ENCODE measurements around the gene YOD1.

DNA sequence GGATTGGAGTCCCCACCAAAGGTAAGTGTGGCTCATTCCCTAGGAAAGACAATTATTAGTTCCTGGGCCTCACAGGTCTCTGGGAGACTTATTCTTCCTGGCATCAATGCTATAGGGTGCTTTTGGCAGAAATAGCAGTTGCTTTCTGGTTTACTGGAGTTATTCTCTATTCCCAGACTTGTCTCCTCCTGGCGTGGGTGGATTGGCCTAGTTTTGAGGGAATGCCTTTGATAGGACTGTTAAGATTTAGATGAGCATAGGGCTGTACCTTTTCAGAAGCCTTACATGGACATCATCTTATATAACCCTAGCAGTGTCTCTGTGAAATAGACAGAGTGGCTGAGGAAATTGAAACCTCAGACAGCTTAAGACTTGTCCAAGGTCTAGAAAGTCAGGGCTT is 11.1 kb upstream of the YOD1 start:
- TF ChIP-seq, protein P1, sequence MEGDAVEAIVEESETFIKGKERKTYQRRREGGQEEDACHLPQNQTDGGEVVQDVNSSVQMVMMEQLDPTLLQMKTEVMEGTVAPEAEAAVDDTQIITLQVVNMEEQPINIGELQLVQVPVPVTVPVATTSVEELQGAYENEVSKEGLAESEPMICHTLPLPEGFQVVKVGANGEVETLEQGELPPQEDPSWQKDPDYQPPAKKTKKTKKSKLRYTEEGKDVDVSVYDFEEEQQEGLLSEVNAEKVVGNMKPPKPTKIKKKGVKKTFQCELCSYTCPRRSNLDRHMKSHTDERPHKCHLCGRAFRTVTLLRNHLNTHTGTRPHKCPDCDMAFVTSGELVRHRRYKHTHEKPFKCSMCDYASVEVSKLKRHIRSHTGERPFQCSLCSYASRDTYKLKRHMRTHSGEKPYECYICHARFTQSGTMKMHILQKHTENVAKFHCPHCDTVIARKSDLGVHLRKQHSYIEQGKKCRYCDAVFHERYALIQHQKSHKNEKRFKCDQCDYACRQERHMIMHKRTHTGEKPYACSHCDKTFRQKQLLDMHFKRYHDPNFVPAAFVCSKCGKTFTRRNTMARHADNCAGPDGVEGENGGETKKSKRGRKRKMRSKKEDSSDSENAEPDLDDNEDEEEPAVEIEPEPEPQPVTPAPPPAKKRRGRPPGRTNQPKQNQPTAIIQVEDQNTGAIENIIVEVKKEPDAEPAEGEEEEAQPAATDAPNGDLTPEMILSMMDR (IDR thresholded peaks at IDR 0.05) = no peak
- no peak for TF ChIP-seq POLR2A (IDR thresholded peaks at IDR 0.05)

All from thyroid gland (tissue), 4 donors.